Osteoblast (primary cell): ENCODE data around the gene GTF3C6. TPM values are rescaled to one million over a fixed set of nuclear protein-coding genes. Genes with fewer than 3 reads are reported as not detected.
"Not testable (repeated sequence)": the region's sequence is repeated elsewhere in the genome, so short reads cannot be mapped to it uniquely, and the experiment has no call there.

ENCODE experiments used
- DNase-seq: peaks from one replicate; pipeline ENCODE4 v3.0.0; 2011; ENCODE audit warnings: low spot score, mixed read lengths; ENCODE audit not compliant: insufficient read length; ENCODE audit errors: missing footprints
- H2AFZ ChIP-seq: 2 replicates; pipeline ENCODE4 v1.6.0; 2011; ENCODE audit warnings: mild to moderate bottlenecking, low read length
- H3K27ac ChIP-seq: 2 replicates; pipeline ENCODE4 v1.5.1; 2011; ENCODE audit warnings: mild to moderate bottlenecking, low read depth, low read length, moderate library complexity
- H3K27me3 ChIP-seq: 2 replicates; pipeline ENCODE4 v1.6.0; 2012; ENCODE audit warnings: mild to moderate bottlenecking, control low read depth, inconsistent platforms, low read length, moderate library complexity; ENCODE audit not compliant: insufficient read depth
- H3K36me3 ChIP-seq: 2 replicates; pipeline ENCODE4 v1.5.1; 2011; ENCODE audit warnings: mild to moderate bottlenecking, low read length, control low read depth, moderate library complexity; ENCODE audit not compliant: insufficient read depth
- H3K4me1 ChIP-seq: 2 replicates; pipeline ENCODE4 v1.5.1; 2011; ENCODE audit warnings: mild to moderate bottlenecking, low read length, control low read depth, moderate library complexity; ENCODE audit not compliant: insufficient read depth
- H3K4me2 ChIP-seq: 2 replicates; pipeline ENCODE4 v1.6.0; 2011; ENCODE audit warnings: mild to moderate bottlenecking, low read length; ENCODE audit not compliant: insufficient read depth
- H3K4me3 ChIP-seq: fragments of 200-600 bp; sonication (generic); 3 replicates; pipeline ENCODE4 v1.5.1; 2012; ENCODE audit warnings: mild to moderate bottlenecking, low read length, inconsistent platforms; ENCODE audit not compliant: insufficient read depth
- H3K79me2 ChIP-seq: 2 replicates; pipeline ENCODE4 v1.6.0; 2012; ENCODE audit warnings: mild to moderate bottlenecking, low read length, control low read depth, inconsistent platforms; ENCODE audit not compliant: insufficient read depth
- H3K9me3 ChIP-seq: 2 replicates; pipeline ENCODE4 v1.5.1; 2011; ENCODE audit warnings: low read depth, low read length, control low read depth
- H4K20me1 ChIP-seq: 2 replicates; pipeline ENCODE4 v1.6.0; 2012; ENCODE audit warnings: mild to moderate bottlenecking, low read length, control low read depth; ENCODE audit not compliant: insufficient read depth
- CTCF ChIP-seq: IDR thresholded peaks from 2 replicates; pipeline ENCODE4 v1.5.1; 2011; ENCODE audit warnings: mild to moderate bottlenecking, low read depth, low read length, moderate library complexity; ENCODE audit errors: extremely low read depth
- total RNA-seq: library from RNA; depleted of rRNA; stranded (reverse); fragments of >200 nt; gene quantifications from 2 replicates; pipeline ENCODE4 v1.2.3, GENCODE V29; 2012

The GTF3C6 gene
- total RNA-seq, 1 donor: 35.1 TPM

DNA sequence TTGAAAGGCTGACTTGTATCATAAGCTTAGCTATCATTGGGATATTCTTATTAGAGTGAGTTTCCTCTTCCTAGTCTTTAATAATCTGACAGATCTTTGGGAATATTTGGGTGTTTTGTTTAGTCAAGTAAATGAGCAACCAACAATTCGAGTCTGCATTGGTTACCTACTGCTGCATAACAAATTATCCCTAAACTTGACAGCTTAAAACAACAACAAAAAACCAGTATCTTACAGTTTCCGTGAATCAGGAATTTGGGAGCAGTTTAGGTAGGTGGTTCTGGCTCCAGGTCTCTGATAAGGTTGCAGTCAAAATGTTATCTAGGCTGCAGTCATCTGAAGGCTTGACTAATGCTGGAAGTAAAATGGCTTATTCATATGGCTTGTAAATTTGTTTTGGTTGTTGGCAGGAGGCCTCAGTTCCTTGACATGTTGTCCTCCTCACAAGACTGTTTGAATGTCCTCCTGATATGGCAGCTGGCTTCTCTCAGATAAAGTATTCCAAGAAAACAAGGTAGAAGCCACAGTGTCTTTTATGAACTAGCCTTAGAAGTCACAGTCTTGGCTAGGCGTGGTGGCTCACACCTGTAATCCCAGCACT lies 7.2 kb downstream of the GTF3C6 start:
- peaks cover 53% of the 10 kb centered on the region for H3K36me3 ChIP-seq
- no peak for TF ChIP-seq CTCF

GRCh38 chr6:110968661-110969060 lies 10.2 kb downstream of the GTF3C6 start:
- H3K79me2 ChIP-seq, H4K20me1 ChIP-seq, DNase-seq, H2AFZ ChIP-seq, H3K9me3 ChIP-seq, H3K4me1 ChIP-seq, H3K4me3 ChIP-seq, H3K4me2 ChIP-seq, H3K27me3 ChIP-seq, H3K27ac ChIP-seq: not testable (repeated sequence)
- H3K36me3 ChIP-seq: peaks cover 28% of the 10 kb centered on the region

More for the DNA sequence above, 7.2 kb downstream of the GTF3C6 start:
- Histone ChIP-seq H3K9me3 (no peaks in the 10 kb centered on the region), H3K27ac (no peak overlapping the region), H3K4me1 (no peaks in the 10 kb centered on the region), H3K4me3 (no peak overlapping the region), H3K79me2 (no peaks in the 10 kb centered on the region), H4K20me1 (no peaks in the 10 kb centered on the region), H3K4me2 (no peak overlapping the region), H3K27me3 (no peaks in the 10 kb centered on the region), H2AFZ (no peak overlapping the region)
- DNase-seq: peak; percentile 8

DNA sequence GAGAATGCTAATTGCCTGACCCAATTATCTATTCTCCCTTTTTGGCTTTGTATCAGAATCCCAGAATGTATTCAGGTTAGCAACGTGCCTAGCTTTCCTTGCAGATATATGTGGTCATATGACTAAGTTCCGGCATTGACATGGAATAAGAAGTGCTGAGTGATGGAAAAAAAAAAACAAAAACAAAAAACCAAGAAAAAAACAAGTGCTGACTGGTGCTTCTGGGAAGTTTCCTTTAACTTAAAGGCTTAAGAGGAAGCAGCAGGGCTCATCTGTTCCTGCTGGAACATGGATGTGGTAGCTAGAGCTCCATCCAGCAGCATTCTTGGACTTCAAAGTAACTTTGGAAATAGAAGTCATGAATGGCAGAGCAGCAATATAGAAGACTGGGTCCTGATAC lies 13.0 kb downstream of the GTF3C6 start:
- no peak overlapping the region for H3K4me2 ChIP-seq
- peak; percentile 29 for DNase-seq

DNA sequence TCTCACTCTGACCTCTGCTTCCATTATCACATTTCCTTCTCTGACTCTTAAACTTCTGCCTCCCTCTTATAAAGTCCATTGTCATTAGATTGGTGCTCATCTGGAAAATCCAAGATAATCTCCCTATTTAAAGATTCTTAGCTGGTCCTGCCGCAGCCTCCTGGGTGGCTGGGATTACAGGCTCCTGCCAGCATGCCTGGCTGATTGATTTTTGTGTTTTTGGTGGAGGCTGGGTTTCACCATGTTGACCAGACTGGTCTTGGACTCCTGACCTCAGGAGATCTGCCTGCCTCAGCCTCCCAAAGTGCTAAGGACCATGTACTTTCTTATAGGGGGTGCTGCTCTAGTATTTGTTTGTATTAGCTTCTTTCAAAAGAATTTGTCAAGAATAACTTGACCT lies 18.1 kb downstream of the GTF3C6 start:
- Histone ChIP-seq H3K9me3 (no peaks in the 10 kb centered on the region), H3K79me2 (peaks cover 9% of the 10 kb centered on the region), H3K4me2 (no peak overlapping the region), H2AFZ (no peak overlapping the region), H3K27me3 (no peaks in the 10 kb centered on the region), H3K36me3 (no peaks in the 10 kb centered on the region), H3K4me1 (peaks cover 5% of the 10 kb centered on the region), H3K4me3 (no peak overlapping the region), H3K27ac (no peak overlapping the region), H4K20me1 (no peaks in the 10 kb centered on the region)
- no peak for TF ChIP-seq CTCF
- DNase-seq: no peak

More for the DNA sequence above, 13.0 kb downstream of the GTF3C6 start:
- peaks cover 13% of the 10 kb centered on the region for H3K36me3 ChIP-seq
- no peaks in the 10 kb centered on the region for H3K79me2 ChIP-seq
- no peaks in the 10 kb centered on the region for H3K9me3 ChIP-seq
- H3K4me3 ChIP-seq: no peak overlapping the region
- no peak overlapping the region for H2AFZ ChIP-seq
- H4K20me1 ChIP-seq: no peaks in the 10 kb centered on the region
- H3K27ac ChIP-seq: no peak overlapping the region
- H3K4me1 ChIP-seq: no peaks in the 10 kb centered on the region
- no peaks in the 10 kb centered on the region for H3K27me3 ChIP-seq
- TF ChIP-seq CTCF: no peak
